Activated gamma-delta T cell treated with Interleukin-2 at 50 U/mL for 16 hours (primary cell): Measurements from ENCODE around the gene GBA2.

Source experiments
- DNase-seq: peaks from one replicate; pipeline ENCODE4 v3.0.0-alpha.2; 2020

GBA2 gene

DNA sequence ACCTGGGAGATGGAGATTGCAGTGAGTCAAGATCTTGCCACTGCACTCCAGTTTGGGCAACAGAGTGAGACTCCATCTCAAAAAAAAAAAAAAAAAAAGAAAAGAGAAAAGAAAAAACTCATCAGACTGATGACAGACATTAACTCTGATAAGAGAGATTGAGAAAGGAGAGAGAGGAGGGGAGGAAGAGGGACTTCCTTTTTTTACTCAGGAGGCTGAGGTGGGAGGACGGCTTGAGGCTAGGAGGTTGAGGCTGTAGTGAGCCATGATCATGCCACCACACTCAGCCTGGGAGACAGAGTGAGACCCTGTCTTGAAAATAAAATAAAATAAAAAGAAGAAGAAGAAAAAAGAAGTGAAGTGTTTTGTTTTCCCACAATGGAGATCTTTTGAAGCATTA is 14.8 kb upstream of the GBA2 start:
- no peak for DNase-seq

DNA sequence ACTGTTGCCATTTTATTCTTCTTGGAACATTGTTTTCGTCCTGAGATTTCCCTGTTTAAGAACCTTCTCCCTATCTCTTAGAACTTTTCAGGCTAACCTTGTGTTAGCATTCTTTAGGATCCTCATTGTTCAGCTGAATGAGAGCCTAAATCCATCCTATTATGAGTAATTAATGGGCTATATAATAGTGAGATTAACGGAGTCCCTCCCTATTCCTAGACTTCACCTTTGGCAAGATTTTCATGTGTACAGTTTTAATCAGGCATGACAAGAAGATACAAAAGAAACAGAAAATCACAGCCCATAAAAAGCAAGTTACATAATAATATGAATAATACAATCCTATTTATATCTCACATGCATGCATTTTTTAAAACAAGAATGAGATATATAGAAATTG is 14.2 kb upstream of the GBA2 start:
- DNase-seq = no peak

- no peak for DNase-seq
Measured at GRCh38 chr9:35760651-35761050, 11.6 kb upstream of the GBA2 start.

DNA sequence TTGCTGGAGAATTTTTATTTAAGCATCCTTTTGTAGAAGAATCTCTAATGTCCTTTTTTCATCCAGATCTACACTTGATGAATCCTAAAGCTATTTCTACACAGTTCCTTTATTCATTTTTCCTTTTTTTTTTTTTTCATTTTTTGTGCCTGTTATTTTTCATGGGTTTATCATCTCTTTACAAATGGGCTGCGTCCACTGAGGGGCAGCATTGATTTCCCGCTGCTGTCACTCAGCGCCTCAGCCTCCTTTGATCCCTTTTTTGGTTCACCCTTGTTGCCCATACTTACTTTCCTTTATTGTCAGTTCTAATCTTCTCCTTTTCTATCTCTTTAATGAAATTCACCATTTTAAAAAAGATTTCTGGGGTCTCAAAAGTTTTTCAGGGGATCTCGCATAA is 10.8 kb upstream of the GBA2 start:
- no peak for DNase-seq

GRCh38 chr9:35758475-35759050 is 9.5 kb upstream of the GBA2 start:
- no peak for DNase-seq

DNA sequence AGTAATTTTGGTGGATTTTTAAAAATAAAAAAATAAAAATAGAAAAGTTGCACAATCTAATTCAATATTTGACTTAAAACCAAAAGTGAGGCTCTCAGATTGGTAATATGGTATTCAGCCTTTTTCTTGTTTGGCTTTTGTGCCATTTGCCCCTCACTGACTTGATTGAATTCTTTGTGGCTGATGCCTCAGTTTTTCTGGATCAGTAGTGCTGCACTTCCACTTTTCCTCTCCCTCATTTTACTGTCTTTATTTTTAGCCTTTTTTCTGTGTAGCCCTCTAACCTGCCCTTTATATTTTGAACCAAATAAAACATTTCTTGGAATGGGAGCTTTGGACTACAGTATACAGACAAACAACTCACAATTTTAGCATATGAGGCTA is 8.9 kb upstream of the GBA2 start:
- no peak for DNase-seq

GRCh38 chr9:35757226-35757891 is 8.3 kb upstream of the GBA2 start:
- no peak for DNase-seq

GRCh38 chr9:35756275-35757225 is 7.5 kb upstream of the GBA2 start:
- peak; percentile 74 for DNase-seq

- DNase-seq = no peak
Measured at GRCh38 chr9:35755071-35755470, 6.0 kb upstream of the GBA2 start.

DNA sequence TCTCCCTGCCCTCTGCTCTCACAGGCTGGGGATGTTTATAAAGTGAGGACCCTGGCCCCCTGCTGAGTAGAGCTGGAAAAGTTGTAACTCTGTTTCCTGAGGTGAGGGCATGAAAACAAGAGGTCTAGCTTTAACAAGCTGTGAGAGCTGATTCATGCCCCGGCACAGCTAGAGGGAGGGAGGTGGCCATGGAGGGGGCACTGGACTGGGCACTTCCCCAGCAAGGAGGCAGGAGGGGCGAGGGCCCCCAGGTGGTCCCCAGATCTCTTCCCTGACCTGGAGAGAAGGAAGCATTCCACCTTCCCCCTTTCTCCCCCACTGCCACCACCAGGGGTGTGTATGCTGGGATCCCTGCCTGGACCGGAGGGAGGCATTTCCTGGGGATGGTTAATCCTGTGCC is 5.2 kb upstream of the GBA2 start, which contains the start of gene MSMP:
Gene MSMP, minus strand, starts transcription at position 13 of the 400 bp plus-strand sequence. CDS start 147 bp downstream, outside the sequence.
- no peak for DNase-seq

GRCh38 chr9:35753466-35753865 is 4.4 kb upstream of the GBA2 start:
- DNase-seq = no peak

DNA sequence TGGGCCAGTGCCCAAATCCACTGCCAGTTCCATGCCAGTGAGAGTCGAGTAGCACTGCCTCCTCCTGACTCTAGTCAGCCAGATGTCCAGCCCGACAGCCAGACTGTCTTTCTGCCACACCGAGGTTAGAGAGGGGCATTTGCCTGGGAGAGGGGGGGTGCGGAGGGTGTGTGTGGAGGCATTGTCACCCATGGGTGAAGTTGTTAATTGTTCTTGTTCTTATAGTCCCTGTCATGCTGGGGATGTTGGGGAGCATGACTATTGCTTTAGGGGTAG is 1.2 kb upstream of the GBA2 start:
- no peak for DNase-seq

DNA sequence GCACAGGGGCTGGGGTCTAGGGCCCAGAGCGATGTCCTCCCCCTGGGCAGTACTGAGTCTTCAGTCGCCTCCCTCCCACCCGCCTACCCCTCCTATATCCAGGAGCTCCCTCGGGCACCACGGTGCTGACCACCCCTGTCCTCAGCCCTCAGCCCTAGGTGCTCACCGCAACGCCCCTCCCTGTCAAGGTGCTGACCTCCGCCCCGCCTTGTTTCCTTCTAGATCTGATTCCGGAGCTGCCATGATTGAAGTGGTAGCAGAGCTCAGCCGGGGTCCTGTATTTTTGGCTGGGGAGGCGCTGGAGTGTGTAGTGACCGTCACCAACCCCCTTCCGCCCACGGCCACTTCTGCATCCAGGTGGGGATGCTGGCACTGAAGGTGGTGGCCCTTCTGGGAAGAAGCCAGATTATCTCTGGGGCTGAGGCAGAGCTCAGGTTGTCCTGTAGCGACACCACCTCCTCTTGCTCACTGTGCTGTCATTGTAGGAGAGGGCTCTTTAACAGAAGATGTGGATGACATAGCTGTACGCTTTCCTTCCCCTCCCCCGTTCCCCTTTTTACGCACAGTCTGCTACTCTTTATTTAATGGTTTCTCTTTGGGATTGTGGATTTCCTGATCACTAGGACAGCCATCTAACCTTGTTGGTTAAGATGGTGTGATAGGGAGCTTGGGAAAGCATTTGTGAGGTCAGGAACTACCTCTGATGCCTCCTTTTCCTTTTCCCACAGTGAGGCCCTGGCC is 657 bp upstream of the GBA2 start:
- peak; percentile 40 for DNase-seq

DNA sequence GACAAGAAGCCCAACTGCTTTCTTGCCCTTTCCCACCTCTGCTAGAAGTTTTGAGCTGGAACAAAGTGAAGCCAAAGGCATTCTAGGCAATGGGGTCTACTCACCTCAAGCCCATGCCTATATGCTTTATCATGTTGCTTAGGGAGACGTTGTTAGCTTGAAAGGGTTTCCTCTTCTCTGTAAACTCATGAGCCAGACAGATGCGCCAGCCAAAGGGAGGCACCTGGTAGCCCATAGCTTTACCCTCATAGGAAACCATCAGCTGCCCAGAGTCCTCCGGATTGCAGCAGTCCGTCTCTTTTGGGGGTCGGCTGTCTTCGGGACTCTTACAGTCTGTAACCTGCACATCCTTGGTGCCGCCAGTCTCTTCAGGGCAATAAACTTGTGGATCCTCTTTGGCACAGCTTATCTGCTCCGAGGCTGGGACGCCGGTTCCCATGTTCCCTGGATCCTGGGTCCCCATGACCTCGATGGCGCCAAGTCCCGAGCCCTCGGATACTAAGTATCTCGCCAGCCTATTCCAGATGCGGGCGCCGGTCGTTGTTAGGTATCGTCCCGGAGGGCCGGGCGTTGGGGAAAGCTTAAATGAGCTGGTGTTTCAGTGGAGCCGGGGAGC is 678 bp downstream of the GBA2 start:
- DNase-seq = no peak

DNA sequence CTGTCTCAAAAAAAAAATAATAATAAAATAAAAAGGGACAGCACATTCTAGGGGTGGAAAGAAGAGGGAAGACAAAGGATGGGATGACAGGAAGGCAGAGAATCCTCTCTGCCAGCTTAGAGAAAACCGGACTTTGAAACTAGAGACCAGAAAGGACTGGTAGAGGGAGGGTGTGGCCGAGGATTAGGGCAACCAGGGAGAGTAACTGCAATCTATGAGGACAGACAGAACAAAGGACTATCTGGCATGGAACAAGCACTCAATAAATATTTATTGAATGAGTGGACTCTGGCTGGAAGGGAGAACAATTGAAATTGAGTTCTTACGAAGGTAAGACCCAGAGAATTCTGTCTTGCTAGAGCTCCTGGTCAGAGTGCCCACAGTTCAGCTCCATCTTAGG is 2.4 kb downstream of the GBA2 start:
- DNase-seq = no peak

GRCh38 chr9:35745569-35745968 is 3.5 kb downstream of the GBA2 start:
- no peak for DNase-seq

GRCh38 chr9:35743880-35744518 is 5.0 kb downstream of the GBA2 start:
- DNase-seq = no peak

GRCh38 chr9:35743452-35743851 is 5.6 kb downstream of the GBA2 start:
- no peak for DNase-seq

GRCh38 chr9:35741740-35742139 is 7.3 kb downstream of the GBA2 start:
- no peak for DNase-seq

GRCh38 chr9:35740243-35740642 is 8.8 kb downstream of the GBA2 start:
- DNase-seq = no peak

DNA sequence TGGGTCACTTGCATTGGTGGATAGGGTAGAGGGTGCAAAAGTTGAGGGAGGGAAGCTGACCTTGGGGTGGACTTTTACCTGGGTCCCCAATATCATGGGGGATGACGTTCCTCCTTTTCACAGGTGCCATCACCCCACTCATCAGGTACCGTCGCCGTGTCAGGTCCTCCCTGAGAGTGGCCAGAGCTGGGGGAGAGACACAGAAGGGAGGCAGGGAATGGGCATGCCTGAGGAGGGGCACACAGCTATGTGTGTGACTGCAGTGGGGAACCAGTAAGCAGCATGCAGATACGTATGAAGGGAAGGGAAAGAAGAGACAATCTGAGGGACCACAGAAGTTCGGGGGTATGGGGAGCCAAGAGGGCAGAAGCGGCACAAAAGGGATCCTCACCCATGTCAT is 10.1 kb downstream of the GBA2 start:
- DNase-seq = no peak

DNA sequence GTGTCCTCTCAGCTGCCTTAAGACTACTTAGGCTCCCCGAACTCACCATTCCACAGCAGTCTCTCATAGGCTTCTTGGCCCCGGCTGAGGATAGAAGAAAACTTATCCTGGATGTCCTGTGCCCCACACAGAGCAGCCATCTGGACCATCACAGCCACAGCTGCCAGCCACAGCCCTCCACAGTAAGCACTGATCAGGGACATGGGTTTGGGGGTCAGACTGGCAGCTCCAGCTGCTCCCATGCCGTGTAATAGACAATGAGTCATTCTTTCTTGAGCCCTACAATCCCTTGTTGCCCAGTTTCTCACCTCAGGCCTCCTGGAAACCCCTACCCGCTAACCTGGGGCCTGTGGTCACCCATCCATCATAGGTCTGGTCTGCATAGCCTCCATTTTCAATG is 10.8 kb downstream of the GBA2 start:
- no peak for DNase-seq

- no peak for DNase-seq
Measured at GRCh38 chr9:35737143-35737542, 11.9 kb downstream of the GBA2 start.
